ENCODE measurements around the gene DHFR. TPM values are rescaled to one million over a fixed set of nuclear protein-coding genes. Genes with fewer than 3 reads are reported as not detected.

Gene DHFR
- total and polyA plus RNA-seq, 10 donors = 8.6 to 23.0 (median 16.3) TPM

- Histone ChIP-seq H3K4me3 (no peak overlapping the region), H3K27me3 (replicated peaks in 1 of 7) (no peaks in the 10 kb centered on the region), H3K9me3 (no peaks in the 10 kb centered on the region), H3K27ac (no peak overlapping the region), H3K4me1 (no peaks in the 10 kb centered on the region), H3K36me3 (peaks cover 0 to 52% (median 2%) of the 10 kb centered on the region in 6 donors)
- intact Hi-C loops (cut with DNase I; ENCODE audit: low total_unique reads) = no loop called here
- 91 to 98% (median 94%) methylated on average over 3 of the region's 3 CpGs for WGBS, 5 donors
- TF ChIP-seq POLR2A (IDR thresholded peaks at IDR 0.05) (no peak), CTCF (IDR thresholded peaks at IDR 0.05 in 8 of 11, conservative IDR thresholded peaks at IDR 0.05 in 3 of 11) (no peak)
- no peak for DNase-seq
Measured at GRCh38 chr5:80696450-80696849, 41.7 kb upstream of the DHFR start.

- no peak for DNase-seq
- 91 to 96% (median 92%) methylated on average over 3 of the region's 3 CpGs for WGBS, 5 donors
Measured at GRCh38 chr5:80695666-80696065, 40.9 kb upstream of the DHFR start.

GRCh38 chr5:80689627-80690026 lies 34.8 kb upstream of the DHFR start:
- intact Hi-C loops (cut with DNase I; ENCODE audit: low total_unique reads) = loop anchor here (10.0 kb wide), 2 partner anchors 415 to 505 kb away; no protein-coding TSS in a partner anchor
- Histone ChIP-seq H3K4me1 (peaks cover 0 to 8% (median 0%) of the 10 kb centered on the region in 6 donors), H3K27ac (no peak overlapping the region), H3K9me3 (no peaks in the 10 kb centered on the region), H3K27me3 (replicated peaks in 1 of 7) (no peaks in the 10 kb centered on the region), H3K36me3 (peaks cover 0 to 23% (median 0%) of the 10 kb centered on the region in 6 donors), H3K4me3 (no peak overlapping the region)
- WGBS, 5 donors = 80 to 96% (median 95%) methylated on average over 4 of the region's 4 CpGs
- TF ChIP-seq CTCF (IDR thresholded peaks at IDR 0.05 in 8 of 11, conservative IDR thresholded peaks at IDR 0.05 in 3 of 11) (no peak), POLR2A (IDR thresholded peaks at IDR 0.05) (no peak)
- no peak for DNase-seq

More at GRCh38 chr5:80695666-80696065, 40.9 kb upstream of the DHFR start:
- Histone ChIP-seq H3K4me1 (no peaks in the 10 kb centered on the region), H3K9me3 (no peaks in the 10 kb centered on the region), H3K27me3 (replicated peaks in 1 of 7) (no peaks in the 10 kb centered on the region), H3K4me3 (no peak overlapping the region), H3K36me3 (peaks cover 0 to 44% (median 2%) of the 10 kb centered on the region in 6 donors), H3K27ac (no peak overlapping the region)
- TF ChIP-seq POLR2AphosphoS5 (IDR thresholded peaks at IDR 0.05) (no peak), POLR2A (IDR thresholded peaks at IDR 0.05) (no peak), CTCF (IDR thresholded peaks at IDR 0.05 in 8 of 11, conservative IDR thresholded peaks at IDR 0.05 in 3 of 11) (no peak)
- intact Hi-C loops (cut with DNase I; ENCODE audit: low total_unique reads) = no loop called here

- H3K27ac ChIP-seq = no peak overlapping the region
- intact Hi-C loops (cut with DNase I; ENCODE audit: low total_unique reads) = loop anchor here (10.0 kb wide), 2 partner anchors 416 to 506 kb away; no protein-coding TSS in a partner anchor
- DNase-seq = no peak
- H3K9me3 ChIP-seq = no peaks in the 10 kb centered on the region
- no peaks in the 10 kb centered on the region for H3K27me3 ChIP-seq (replicated peaks in 1 of 7)
- no peak for TF ChIP-seq POLR2A (IDR thresholded peaks at IDR 0.05)
- no peak for TF ChIP-seq CTCF (IDR thresholded peaks at IDR 0.05 in 8 of 11, conservative IDR thresholded peaks at IDR 0.05 in 3 of 11)
- no peak for TF ChIP-seq POLR2AphosphoS5 (IDR thresholded peaks at IDR 0.05)
- peaks cover 0 to 8% (median 0%) of the 10 kb centered on the region in 6 donors for H3K4me1 ChIP-seq
- peaks cover 0 to 23% (median under 1%) of the 10 kb centered on the region in 6 donors for H3K36me3 ChIP-seq
- WGBS, 5 donors = 65 to 81% (median 76%) methylated on average over 4 of the region's 4 CpGs
- no peak overlapping the region for H3K4me3 ChIP-seq
Measured at GRCh38 chr5:80688648-80689420, 34.1 kb upstream of the DHFR start.
